Measurements from ENCODE around the gene LPAR1.
"Not testable (repeated sequence)": the region's sequence is repeated elsewhere in the genome, so short reads cannot be mapped to it uniquely, and the experiment has no call there.

LPAR1 gene

DNA sequence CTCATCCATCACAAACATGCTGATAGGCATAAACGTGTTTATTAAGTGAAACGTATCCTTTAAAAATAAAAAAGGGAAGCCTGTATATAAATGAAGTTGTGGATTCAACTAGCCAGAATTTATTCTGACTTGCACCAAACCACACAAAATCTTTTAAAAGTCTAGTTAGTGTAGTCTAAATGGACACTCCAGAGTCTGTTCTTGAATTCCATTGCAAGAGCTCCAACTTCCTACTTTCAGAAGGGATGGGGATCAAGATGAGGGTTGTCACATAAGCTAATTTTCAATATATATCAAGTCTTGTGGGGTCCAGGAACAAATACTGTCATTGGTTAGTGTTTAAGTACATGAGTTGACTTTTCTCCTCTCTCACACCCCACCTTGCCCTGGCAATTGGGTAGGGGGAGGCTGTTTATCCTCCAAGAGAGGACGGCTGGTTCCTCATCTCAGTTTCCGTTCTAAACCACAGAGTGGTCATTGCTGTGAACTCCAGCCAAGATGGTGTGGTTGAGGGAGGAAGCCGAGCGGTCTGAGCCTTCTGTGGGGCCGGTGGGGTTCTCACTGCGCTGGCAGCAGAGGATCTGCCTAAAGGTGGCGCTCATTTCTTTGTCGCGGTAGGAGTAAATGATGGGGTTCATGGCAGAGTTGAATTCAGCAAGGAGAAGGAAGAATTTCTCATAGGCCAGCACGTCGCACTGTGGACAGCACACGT lies 163.2 kb downstream of the LPAR1 start:
- DNase-seq (ENCODE audit: low read depth in 2 of 2), result no peak

DNA sequence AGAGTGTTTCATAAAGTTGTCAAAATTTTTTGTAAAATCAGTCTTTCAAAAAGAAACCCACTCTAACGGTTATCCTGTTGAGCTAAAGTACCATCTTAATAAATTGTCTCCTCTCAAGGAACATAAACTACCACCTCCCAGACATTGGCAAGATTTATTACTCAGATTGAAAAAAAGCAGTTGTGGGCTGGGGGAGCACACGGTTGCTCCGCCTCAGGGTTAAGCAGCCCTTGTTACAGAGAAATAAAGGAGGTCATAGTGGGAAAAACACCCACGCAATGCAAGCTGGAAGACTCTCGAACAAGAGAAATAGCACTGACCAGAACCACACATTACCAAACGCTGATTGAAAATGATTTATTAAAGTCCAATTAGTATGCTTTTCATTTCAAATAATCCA lies 165.3 kb downstream of the LPAR1 start:
- no peak for DNase-seq (ENCODE audit: low read depth in 2 of 2)

DNA sequence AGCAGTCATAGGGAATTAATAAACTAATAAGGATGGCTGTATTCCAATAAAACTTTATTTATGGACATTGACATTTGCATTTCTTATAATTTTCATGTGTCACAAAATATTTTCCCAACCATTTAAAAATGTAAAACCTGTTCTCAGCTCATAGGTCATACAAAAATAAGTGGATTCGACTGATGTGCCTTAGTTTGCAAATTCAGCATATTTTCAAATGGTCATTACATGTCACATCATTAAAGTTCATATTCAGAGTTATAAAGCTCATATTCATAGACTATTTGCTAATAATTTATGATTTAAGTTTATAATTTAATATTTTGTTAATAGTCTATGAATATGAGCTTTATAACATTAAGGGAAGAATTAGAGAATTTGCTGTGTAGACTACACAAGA lies 166.5 kb downstream of the LPAR1 start:
- no peak for DNase-seq (ENCODE audit: low read depth in 2 of 2)

DNA sequence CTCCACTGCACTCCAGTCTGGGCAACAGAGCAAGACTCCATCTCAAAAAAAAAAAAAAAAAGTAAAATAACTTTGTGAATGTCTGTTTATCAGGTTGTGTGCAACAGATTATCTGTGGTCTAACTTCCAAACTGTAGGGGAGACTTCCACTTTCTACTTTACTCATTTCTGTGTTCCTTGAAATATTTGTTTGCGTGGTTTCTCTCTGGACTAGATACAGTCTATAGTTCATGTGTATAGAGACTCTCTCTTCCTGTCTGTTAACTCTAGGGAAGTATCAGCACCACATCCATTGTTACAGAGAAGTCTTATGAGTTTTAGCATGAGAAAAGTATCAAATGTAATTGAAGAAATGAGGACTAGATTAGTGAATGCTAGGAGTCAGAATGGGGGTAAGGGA lies 168.3 kb downstream of the LPAR1 start:
- DNase-seq (ENCODE audit: low read depth in 2 of 2), result no peak

DNA sequence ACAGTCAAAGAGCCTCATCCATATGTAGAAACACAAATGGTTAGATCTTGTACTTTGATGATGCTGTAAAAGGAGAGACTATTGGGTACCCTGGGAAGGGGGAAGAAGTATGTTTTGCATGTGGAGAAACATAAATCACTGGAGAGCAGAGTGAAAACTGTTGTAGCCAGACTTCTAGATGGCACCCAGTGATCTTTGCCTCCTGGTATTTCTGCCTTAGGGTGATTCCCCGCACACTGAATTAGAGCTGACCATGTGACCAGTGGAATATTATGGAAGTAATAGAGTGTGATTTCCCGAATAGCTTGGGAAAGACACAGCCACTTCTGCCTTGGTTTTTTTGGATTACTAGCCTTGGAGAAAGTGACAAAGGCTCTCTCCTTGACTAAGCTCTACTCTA lies 174.3 kb downstream of the LPAR1 start:
- DNase-seq (ENCODE audit: low read depth in 2 of 2), result no peak

DNA sequence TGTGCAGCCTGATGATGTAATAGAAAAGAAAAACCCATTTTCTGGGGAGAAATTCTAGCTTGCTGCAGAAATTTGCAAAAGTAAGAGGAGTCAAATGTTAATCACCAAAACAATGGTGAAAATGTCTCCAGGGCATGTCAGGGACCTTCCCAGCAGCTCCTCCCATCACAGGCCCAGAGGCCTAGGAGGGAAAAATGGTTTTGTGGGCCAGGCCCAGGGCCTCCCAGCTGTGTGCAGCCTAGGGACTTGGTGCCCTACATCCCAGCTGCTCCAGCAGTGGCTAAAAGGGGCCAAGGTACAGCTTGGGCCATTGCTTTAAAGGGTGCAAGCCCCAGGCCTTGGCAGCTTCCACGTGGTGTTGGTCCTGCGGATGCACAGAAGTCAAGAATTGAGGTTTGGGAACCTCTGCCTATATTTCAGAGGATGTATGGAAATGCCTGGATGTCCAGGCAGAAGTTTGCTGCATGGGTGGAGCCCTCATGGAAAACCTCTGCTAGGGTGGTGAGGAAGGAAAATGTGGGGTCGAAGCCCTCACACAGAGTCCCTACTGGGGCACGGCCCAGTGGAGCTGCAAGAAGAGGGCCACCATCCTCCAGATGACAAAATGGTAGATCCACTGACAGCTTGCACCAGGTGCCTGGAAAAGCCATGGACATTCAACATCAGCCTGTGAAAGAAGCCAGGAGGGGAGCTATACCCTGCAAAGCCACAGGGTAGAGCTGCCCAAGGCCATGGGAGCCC lies 176.7 kb downstream of the LPAR1 start:
- DNase-seq (ENCODE audit: low read depth in 2 of 2), result not testable (repeated sequence)

DNA sequence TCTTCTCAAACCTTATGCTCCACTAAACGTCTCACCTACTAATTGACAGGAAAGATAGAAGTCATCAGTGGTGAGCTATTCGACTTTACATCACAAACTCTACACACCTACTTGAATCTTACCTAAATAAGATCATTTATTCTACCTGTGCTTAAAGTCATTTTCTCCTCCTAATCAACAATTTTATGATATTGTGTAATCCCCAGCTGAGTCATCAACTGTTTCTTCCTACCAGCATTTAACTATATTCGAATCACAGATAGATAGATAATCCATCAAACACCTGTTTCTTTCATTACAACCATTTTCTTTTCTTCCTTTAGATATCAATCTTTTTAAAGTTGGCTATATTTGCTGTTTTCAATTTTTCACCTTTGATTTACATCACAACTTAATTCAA lies 181.5 kb downstream of the LPAR1 start:
- no peak for DNase-seq (ENCODE audit: low read depth in 2 of 2)

DNA sequence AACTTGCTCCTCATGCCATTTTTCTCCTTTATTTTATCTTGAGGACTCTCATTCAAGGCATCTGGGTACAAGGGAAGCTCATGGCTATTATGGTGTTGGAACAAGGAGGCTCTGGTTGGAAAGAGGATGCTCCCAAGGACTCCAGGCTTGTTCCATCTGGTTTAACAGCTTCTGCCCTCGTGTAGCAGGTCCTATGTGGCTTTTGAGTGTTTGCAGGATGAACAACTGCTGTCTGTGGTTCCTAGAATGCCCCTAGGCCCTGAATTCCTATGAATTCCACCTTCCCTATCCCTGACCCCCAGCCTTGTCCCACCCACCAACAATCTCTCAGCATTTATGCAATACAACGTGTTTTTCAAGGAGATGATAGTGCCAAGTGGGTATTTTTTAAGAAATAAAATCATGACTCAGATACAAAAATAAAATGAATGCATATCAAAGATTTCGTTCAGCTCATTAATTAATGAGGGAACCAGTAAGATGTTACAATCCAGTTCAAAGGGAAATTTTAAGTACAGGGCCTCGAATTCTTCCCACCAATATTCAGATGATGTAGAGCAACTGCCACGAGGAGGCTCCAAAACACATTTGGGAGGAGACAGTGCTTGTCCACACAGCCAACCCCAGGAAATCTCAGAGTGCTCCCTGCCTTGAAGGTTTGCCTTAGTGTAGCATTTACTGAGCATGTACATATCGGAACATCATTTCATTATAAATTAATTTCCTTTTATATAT lies 187.7 kb downstream of the LPAR1 start:
- no peak for DNase-seq (ENCODE audit: low read depth in 2 of 2)

DNA sequence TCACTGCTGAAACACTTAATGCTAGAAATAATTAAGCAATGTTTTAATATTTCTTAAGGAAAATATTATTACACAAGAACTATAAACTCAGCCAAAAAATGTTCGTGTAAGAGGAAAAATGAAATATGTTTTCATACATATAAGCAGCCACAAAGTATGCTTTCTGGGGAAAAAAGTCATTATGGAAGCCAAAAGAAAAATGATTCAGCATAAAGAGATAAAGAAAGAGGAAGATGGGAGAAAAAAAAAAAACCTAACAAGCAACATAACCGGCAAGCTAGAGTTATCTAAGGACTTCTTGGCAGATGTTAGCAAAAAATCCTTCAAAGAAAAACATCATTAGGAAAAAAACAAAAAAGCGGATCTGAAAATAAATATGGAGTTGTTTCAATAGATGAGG lies 190.6 kb downstream of the LPAR1 start:
- DNase-seq (ENCODE audit: low read depth in 2 of 2), result no peak

DNA sequence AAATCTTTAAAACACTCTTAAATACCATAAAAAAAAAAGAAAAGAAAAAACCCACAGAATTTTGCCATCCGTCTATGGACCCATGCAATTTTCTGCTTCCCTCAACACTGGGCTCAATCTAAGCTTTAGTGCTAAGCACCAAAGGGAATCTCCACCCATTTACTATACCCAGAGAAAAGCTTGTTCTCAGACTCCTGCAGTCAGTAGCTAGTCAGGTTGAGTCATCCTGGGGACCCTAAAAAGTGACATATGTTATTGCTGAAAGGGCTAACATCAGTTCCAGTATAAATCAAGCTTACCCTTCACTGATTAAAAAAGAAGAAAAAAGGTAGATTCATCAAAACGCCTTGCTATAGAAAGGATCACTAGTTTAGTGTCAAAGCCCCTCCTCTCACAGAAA lies 192.1 kb downstream of the LPAR1 start:
- DNase-seq (ENCODE audit: low read depth in 2 of 2), result no peak

DNA sequence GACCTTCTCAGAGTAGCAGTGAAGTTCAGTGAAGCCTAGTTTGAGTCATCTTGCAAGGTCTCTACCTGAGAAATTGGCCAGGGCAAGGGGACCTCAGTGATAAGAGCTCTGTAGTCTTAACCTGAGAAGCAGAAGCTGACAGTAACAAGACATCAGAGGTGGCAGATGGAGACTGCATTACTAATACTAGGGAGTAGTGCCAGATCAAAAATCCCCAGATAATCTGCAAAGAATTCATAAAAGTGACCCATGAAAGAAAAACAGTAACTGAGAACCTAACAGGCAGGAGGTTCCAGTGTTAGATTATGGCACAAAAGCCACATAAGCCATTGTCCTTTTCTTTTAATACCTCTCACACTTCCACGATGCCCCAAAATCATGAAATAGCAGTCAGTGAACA lies 194.1 kb downstream of the LPAR1 start:
- DNase-seq (ENCODE audit: low read depth in 2 of 2), result no peak

DNA sequence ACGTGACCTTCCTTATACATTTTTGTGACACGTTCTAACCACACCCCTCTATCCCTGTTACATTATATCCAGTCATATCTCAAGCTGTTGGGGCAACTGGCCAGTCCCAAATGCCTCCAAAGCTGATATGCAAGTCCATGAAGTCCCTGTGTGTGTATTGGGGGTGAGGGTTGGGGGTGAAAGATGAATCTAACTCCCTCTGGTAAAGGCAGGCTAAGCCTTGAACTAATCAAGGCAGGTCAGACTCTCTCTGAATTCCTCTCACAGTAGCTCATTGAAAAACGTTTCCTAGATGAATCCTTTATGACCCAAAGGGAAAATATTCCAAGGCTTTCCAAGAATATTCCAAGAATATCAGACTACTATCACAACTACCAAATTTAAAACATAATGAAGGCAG lies 195.3 kb downstream of the LPAR1 start:
- no peak for DNase-seq (ENCODE audit: low read depth in 2 of 2)

DNA sequence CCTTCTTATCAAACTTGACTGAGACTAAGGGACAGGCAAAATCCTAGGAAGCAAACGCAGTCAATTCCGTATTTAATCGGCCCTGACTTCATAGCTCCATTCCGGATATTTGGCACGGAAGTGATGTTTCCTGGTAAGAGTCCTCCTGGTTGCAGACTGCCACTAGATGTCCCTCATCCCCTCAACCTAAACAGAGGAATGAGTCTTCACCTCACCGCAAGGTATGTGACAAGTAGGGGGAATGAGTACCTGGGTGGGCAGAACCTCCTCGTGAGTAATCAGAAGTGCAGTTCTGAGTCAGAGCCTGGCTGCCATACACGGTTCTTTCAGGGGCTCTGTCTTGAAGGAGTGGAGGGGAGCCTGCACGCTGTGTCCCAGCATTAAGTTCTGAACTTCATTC lies 196.1 kb downstream of the LPAR1 start:
- no peak for DNase-seq (ENCODE audit: low read depth in 2 of 2)

DNA sequence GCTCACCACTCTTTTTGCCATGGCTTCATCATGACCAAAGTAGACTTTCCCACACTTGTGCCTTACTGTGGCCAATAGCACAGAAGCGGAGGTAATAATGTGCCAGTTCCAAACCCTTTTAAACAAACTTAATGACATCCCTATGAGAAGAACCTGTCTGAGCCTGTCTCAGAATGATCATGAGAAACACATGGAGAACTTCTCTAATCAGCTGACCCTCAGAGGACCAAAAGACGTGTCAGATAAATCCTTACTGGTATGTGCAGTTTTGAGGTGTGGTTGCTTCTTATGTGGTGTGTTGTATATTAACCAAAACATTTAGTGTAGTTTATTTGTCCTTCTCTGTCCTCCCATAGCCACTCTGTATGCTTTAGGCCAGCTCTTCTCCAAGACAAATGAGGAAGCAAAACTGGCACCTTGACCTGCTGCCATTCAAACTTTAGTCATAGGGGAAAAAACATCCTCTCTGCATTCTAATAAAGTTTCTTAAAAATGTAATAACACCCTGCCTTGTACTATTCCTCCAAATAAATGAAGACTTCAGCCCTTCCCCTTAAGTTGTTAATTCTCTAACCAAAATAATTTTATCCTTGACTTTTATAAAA lies 200.8 kb downstream of the LPAR1 start:
- no peak for DNase-seq (ENCODE audit: low read depth in 2 of 2)

DNA sequence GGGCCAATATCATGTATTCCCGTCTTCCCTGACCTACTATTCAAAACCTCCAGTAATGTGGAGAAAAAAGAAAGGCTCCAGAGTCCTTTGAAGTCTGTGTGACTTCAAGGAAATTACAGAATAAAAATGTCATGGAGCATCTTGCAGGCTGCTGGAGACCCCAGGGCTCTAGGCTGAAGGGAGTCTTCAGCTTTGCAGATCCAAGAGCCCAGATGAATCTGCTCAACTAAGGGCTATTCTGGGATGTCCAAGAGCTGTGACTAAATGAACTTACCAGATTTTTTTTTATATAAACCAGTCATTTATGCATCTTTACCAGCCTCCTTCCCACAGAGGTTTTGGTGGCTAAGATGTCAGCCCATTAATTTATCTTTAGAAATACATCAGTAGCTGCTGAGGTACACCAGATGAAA lies 202.4 kb downstream of the LPAR1 start:
- DNase-seq (ENCODE audit: low read depth in 2 of 2), result no peak

DNA sequence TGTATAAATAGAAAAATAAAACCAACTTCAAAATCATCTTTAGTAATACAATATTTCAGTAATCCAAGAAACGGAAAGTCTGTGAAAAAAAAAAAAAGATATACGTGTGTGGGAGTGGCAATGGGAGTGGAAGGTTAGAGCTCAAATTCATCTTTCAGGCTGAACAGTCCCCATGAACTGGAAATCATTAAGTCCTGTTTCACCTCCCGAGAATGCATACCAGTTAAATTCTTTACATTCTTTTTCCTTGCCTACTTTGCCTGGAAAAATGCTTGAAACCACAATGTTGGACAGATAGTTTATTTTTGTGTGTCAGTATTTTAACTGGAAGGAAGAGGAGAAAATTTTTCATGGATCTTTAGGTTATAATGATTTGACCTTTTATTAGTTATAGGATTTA lies 202.9 kb downstream of the LPAR1 start:
- DNase-seq (ENCODE audit: low read depth in 2 of 2), result no peak

DNA sequence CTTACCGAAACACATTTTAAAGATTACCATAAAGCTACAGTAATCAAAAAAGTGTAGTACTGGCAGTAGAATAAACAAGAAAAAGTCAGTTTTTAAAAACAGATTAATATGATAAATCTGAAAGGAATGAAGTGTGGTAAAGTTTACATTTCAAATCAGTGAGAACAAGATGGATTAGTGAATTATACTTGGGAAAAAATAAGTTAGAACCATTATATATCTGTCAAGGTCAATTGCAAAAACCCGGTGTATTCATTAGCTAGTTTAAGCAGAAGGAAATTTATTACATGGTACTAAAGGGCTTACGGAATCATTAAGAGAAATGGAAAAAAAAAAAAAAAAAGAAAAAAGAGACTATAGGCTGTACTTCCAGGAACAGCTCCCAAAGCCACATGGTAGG lies 205.3 kb downstream of the LPAR1 start:
- DNase-seq (ENCODE audit: low read depth in 2 of 2), result no peak

DNA sequence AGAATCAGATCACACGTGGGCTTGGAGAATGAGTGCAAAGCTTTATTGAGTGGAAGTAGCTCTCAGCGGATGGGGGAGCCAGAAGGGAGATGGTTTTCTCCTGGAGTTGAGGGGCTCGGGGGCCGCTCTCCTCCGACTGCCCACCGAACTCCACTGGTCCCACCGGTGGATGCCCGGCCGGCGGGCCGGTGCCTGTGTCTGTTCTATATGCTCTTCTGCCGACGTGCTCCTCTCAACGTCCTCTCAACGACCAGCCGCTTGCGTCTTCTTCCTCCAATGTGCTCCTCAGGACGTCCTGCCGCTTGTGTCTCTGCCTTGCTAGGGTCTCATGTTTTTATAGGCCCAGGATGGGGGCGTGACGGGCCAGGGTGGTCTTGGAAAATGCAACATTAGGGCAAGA lies 207.8 kb downstream of the LPAR1 start:
- DNase-seq (ENCODE audit: low read depth in 2 of 2), result no peak

DNA sequence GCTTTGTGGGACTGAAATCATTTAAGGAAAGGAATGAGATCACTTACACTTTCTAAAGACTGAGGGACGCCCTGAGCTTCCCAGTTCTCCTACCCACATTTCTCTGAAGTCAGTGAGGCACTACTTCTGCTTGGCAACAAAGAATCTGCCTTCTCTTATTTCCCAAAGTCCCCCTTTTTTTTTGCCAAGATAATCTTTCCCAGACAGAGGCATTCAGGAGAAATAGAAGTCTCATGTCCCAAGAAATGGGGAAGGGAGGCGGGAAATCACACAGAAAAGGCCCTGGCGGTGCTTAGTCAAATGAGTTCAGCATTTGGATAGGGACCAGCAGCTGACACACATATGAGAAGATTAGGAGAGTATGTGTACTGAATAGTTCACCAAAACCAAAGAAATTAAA lies 210.0 kb downstream of the LPAR1 start:
- DNase-seq (ENCODE audit: low read depth in 2 of 2), result no peak

DNA sequence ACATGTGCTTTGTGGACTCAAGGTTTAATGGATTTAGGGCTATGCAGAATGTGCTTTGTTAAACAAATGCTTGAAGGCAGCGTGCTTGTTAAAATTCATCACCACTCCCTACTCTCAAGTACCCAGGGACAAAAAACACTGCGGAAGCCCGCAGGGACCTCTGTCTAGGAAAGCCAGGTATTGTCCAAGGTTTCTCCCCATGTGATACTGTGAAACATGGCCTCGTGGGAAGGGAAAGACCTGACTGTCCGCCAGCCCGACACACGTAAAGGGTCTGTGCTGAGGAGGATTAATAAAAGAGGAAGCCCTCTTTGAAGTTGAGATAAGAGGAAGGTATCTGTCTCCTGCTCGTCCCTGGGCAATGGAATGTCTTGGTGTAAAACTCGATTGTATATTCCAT lies 211.9 kb downstream of the LPAR1 start:
- DNase-seq (ENCODE audit: low read depth in 2 of 2), result not testable (repeated sequence)

DNA sequence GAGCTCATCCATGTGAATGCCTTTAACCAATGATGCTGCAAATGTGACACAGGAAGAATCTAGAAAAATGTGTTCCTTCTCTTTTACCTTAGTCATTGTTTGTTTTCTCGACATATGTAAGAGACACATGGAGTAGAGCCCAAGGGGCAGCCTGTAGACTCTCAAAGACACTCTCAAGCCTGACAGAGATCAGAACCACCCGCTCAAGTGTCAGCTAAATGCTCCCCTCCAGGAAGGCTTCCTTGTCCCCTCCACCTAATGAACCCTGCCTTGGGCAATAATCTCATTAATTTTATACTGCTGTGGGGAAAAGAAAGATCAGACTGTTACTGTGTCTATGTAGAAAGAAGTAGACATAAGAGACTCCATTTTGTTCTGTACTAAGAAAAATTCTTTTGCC lies 212.3 kb downstream of the LPAR1 start:
- DNase-seq (ENCODE audit: low read depth in 2 of 2), result no peak

DNA sequence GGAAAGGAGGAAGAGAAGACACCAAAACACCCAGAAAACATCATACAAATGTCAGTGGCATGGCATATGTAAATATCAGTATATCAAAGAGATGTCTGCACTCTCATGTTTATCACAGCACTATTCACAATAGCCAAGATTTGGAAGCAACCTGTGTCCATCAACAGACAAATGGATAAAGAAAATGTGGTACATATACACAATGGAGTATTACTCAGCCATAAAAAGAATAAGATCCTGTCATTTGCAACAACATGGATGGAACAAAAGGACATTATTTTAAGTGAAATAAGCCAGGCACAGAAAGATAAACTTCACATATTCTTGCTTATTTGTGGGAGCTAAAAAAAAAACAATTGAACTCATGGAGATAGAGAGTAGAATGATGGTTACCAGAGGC lies 213.1 kb downstream of the LPAR1 start:
- DNase-seq (ENCODE audit: low read depth in 2 of 2), result not testable (repeated sequence)

Data from stimulated activated CD4-positive, alpha-beta T cell treated with anti-CD3 and anti-CD28 coated beads, Interleukin-12 subunit alpha, Interleukin-12 subunit beta, amount 100 ng/mL, for 24 hours (primary cell).